ENCODE results near the gene XRCC4.

DNA sequence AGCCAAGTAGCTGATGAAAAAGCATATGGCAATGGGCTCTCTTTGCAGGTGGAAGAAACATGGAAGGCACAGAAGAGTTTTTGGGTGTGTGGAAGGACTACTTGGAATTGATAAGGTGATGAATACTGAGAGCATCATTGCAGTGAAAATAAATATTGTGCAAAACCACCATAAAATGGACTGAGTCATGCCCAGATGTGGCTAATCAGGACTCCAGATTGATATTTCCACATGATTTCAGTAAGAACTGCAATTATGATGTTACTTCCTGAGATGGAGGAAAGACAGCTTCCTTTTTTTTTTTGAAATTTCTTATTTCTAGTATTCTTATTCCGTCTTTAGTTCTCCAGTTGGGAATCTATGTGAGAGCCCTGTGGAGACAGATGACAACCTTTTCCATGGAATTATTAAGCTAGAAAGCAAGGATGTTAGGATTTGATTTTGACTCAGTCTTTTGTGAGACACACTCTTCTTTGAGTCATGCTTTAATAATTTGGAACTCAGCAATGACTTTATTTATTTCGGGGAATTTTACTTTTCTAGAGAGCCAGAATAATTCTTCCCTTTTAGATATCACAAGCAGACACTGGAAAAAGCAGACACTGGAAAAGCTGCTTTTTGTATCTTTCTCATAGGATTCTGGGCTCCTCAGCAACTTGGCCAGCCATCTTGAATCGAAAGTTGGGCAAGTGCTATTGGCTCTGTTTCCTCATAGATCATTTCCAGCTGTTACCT is 300.0 kb downstream of the XRCC4 start:
- TF ChIP-seq, protein P1, sequence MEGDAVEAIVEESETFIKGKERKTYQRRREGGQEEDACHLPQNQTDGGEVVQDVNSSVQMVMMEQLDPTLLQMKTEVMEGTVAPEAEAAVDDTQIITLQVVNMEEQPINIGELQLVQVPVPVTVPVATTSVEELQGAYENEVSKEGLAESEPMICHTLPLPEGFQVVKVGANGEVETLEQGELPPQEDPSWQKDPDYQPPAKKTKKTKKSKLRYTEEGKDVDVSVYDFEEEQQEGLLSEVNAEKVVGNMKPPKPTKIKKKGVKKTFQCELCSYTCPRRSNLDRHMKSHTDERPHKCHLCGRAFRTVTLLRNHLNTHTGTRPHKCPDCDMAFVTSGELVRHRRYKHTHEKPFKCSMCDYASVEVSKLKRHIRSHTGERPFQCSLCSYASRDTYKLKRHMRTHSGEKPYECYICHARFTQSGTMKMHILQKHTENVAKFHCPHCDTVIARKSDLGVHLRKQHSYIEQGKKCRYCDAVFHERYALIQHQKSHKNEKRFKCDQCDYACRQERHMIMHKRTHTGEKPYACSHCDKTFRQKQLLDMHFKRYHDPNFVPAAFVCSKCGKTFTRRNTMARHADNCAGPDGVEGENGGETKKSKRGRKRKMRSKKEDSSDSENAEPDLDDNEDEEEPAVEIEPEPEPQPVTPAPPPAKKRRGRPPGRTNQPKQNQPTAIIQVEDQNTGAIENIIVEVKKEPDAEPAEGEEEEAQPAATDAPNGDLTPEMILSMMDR (optimal IDR thresholded peaks at IDR 0.05 in 1 of 3, IDR thresholded peaks at IDR 0.05 in 1 of 3, conservative IDR thresholded peaks at IDR 0.05 in 1 of 3; ENCODE audit: extremely low read depth in 1 of 3, insufficient read depth in 2 of 3, low read length in 3 of 3), result no peak
- no peak for TF ChIP-seq EZH2 (IDR thresholded peaks at IDR 0.05; ENCODE audit: low read length)

Measured in keratinocyte (primary cell).